SU-DHL-6 (cell line): ENCODE data around the gene TMEM120A.
"Not testable (repeated sequence)": the region's sequence is repeated elsewhere in the genome, so short reads cannot be mapped to it uniquely, and the experiment has no call there.

Experiments used
- EZH2phosphoT487 ChIP-seq: fragments of 200-600 bp; sonication (generic), shearing (Covaris generic); conservative IDR thresholded peaks from 2 replicates; pipeline ENCODE4 v1.6.1; 2018; ENCODE audit warnings: mild to moderate bottlenecking, antibody characterized with exemption, low read length, moderate library complexity, mixed read lengths
- TF ChIP-seq, protein P1 (sequence below): fragments of 200-600 bp; sonication (generic); IDR thresholded peaks from one replicate; pipeline ENCODE4 v1.5.1; 2017; ENCODE audit warnings: antibody characterized with exemption, mild to moderate bottlenecking, low read length, moderate library complexity; ENCODE audit not compliant: insufficient read depth, poor library complexity, severe bottlenecking

DNA sequence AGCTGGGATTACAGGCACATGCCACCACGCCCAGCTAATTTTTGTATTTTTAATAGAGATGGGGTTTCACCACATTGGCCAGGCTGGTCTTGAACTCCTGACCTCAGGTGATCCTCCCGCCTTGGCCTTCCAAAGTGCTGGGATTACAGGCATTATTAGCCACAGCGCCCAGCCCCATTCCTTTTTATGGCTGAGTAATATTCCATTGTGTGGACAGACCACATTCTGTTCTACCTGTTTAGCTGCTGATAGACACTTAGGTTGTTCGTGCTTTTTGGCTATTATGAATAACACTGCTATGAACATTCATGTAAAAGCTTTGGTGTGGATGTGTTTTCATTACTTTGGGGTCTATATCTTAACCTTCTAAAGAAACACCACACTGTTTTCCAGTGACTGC lies 24.1 kb upstream of the TMEM120A start:
- TF ChIP-seq, protein P1, sequence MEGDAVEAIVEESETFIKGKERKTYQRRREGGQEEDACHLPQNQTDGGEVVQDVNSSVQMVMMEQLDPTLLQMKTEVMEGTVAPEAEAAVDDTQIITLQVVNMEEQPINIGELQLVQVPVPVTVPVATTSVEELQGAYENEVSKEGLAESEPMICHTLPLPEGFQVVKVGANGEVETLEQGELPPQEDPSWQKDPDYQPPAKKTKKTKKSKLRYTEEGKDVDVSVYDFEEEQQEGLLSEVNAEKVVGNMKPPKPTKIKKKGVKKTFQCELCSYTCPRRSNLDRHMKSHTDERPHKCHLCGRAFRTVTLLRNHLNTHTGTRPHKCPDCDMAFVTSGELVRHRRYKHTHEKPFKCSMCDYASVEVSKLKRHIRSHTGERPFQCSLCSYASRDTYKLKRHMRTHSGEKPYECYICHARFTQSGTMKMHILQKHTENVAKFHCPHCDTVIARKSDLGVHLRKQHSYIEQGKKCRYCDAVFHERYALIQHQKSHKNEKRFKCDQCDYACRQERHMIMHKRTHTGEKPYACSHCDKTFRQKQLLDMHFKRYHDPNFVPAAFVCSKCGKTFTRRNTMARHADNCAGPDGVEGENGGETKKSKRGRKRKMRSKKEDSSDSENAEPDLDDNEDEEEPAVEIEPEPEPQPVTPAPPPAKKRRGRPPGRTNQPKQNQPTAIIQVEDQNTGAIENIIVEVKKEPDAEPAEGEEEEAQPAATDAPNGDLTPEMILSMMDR = not testable (repeated sequence)
- TF ChIP-seq EZH2phosphoT487 = not testable (repeated sequence)
